Activated T-cell treated with anti-CD3 and anti-CD28 coated beads, Interleukin-2, amount 50 U/mL, for 4 hours (primary cell): ENCODE results near the gene CALN1. TPM values are rescaled to one million over a fixed set of nuclear protein-coding genes. Genes with fewer than 3 reads are reported as not detected.

Source experiments
- ATAC-seq, 2 donors: fragments of 200-7000 bp; cut with Tn5 transposase; one replicate each; pipeline ENCODE4 v1.10.0; 2021
- DNase-seq: peaks from one replicate; pipeline ENCODE4 v3.0.0-alpha.2; 2020
- H3K27me3 Mint-ChIP-seq: one replicate; pipeline ENCODE4 v1.8.0; 2021; ENCODE audit warnings: low read depth, mixed read lengths
- H3K36me3 Mint-ChIP-seq: one replicate; pipeline ENCODE4 v1.8.0; 2022; ENCODE audit warnings: mixed read lengths; ENCODE audit not compliant: insufficient read depth
- H3K4me1 Mint-ChIP-seq: one replicate; pipeline ENCODE4 v1.8.0; 2021; ENCODE audit warnings: low read depth, mixed read lengths
- H3K4me3 Mint-ChIP-seq: one replicate; pipeline ENCODE4 v1.8.0; 2021; ENCODE audit warnings: mild to moderate bottlenecking, moderate library complexity, mixed read lengths
- H3K9me3 Mint-ChIP-seq: one replicate; pipeline ENCODE4 v1.8.0; 2021; ENCODE audit warnings: mixed read lengths
- total RNA-seq, 3 donors: library from RNA; stranded (reverse); gene quantifications; one replicate each; pipeline ENCODE4 v1.2.1, GENCODE V29; 2021

The CALN1 gene
- total RNA-seq, 3 donors from 2014 or later: 0.03 to 0.30 (median 0.10) TPM

DNA sequence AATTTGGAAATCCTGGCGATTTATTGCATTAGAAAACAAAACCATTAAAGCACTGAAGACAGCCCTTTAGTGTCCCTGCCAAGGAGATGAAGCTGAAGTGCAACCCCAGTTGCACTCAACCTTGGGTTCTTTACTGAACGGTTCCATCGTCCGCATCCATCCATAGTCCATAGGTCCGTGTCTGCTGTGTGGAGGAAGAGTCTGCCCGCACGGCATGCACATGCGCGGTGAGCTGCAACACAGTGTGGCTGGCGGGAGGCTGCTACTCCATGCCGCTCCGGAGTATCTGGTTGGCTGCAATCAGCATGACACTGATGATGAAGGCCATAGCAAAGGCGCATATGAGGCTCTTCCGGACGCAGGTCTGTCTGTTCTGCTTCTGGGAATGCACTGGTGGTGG is 624.6 kb downstream of the CALN1 start:
- H3K4me1 Mint-ChIP-seq: no peaks in the 10 kb centered on the region
- no peaks in the 10 kb centered on the region for H3K36me3 Mint-ChIP-seq
- DNase-seq (no peak), ATAC-seq (no peak)
- H3K9me3 Mint-ChIP-seq: peaks cover 23% of the 10 kb centered on the region
- no peak overlapping the region for H3K4me3 Mint-ChIP-seq
- no peaks in the 10 kb centered on the region for H3K27me3 Mint-ChIP-seq

- Mint-ChIP-seq H3K36me3 (no peaks in the 10 kb centered on the region), H3K9me3 (peaks cover 13% of the 10 kb centered on the region), H3K27me3 (no peaks in the 10 kb centered on the region), H3K4me1 (no peaks in the 10 kb centered on the region), H3K4me3 (no peak overlapping the region)
- DNase-seq (no peak), ATAC-seq (no peak)
Observed at GRCh38 chr7:71785216-71785615, 626.9 kb downstream of the CALN1 start.

DNA sequence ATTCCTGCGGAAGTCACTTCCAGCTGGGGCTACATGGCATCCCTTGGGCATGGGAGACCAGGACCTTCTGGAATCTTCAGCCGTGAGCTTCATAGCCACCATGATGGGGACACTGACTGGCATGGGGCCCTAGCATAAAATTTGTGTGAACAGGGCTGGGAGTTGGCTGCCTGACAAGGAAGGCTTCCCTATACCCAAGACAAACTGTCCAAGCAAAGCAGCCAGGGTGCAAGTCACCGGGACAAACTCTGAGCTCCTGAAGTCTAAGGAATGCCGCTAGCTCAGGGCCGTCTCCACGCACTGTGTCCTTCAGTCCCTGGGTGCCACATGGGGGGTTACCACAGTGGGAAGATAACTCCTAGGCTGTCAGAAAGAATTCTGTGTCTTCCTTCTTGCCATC is 627.4 kb downstream of the CALN1 start:
- Mint-ChIP-seq H3K4me3 (no peak overlapping the region), H3K4me1 (no peaks in the 10 kb centered on the region), H3K36me3 (no peaks in the 10 kb centered on the region), H3K27me3 (no peaks in the 10 kb centered on the region), H3K9me3 (peaks cover 13% of the 10 kb centered on the region)
- ATAC-seq (no peak), DNase-seq (no peak)

- Mint-ChIP-seq H3K9me3 (peaks cover 13% of the 10 kb centered on the region), H3K36me3 (no peaks in the 10 kb centered on the region), H3K4me3 (no peak overlapping the region), H3K27me3 (no peaks in the 10 kb centered on the region), H3K4me1 (no peaks in the 10 kb centered on the region)
- no peak for DNase-seq
- ATAC-seq: no peak
Observed at GRCh38 chr7:71784180-71784579, 628.0 kb downstream of the CALN1 start.

GRCh38 chr7:71783779-71784178 is 628.4 kb downstream of the CALN1 start:
- DNase-seq (no peak), ATAC-seq (no peak)
- Mint-ChIP-seq H3K27me3 (no peaks in the 10 kb centered on the region), H3K9me3 (peaks cover 13% of the 10 kb centered on the region), H3K4me3 (no peak overlapping the region), H3K4me1 (no peaks in the 10 kb centered on the region), H3K36me3 (no peaks in the 10 kb centered on the region)

- Mint-ChIP-seq H3K36me3 (no peaks in the 10 kb centered on the region), H3K9me3 (peaks cover 6% of the 10 kb centered on the region), H3K4me1 (no peaks in the 10 kb centered on the region), H3K27me3 (no peaks in the 10 kb centered on the region), H3K4me3 (no peak overlapping the region)
- ATAC-seq (no peak), DNase-seq (no peak)
Observed at GRCh38 chr7:71782051-71782450, 630.1 kb downstream of the CALN1 start.

DNA sequence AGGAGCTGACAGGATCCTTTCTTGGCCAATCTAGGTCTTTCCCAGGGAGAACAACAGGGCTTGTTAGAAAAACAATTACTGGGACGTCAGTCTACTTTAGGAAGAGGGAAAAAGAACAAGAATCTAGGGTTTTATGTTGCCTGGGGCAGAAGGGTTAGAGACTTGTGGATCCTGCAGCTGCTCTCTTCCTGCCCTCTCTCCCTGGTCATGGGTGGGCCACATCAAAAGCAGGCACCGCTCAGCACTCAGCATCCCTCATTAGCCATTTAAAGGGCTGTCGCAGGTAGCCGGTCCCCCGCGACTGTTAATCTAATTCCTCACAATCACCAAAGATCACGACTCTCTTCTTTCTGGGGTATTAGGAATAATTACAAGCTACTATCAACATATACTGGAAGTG is 631.9 kb downstream of the CALN1 start:
- DNase-seq: no peak
- no peak for ATAC-seq
- H3K9me3 Mint-ChIP-seq: peaks cover 3% of the 10 kb centered on the region
- no peaks in the 10 kb centered on the region for H3K36me3 Mint-ChIP-seq
- no peaks in the 10 kb centered on the region for H3K27me3 Mint-ChIP-seq
- H3K4me3 Mint-ChIP-seq: no peak overlapping the region
- H3K4me1 Mint-ChIP-seq: no peaks in the 10 kb centered on the region

DNA sequence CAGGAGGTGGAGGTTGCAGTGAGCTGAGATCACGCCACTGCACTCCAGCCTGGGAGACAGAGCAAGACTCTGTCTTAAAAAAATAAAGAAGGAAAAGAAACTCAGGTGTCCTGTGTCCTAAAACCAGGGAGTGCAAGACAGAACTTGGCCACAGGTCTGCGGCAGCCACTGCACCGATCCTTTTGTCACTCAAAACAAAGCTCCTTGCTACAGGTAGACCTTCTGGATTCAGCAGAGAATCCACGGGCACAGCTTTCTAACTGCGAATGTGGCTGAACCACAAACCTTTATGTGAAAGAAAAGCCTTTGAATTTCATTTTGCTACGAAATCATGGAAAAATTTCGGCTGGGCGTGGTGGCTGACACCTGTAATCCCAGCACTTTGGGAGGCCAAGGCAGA is 634.9 kb downstream of the CALN1 start:
- no peaks in the 10 kb centered on the region for H3K27me3 Mint-ChIP-seq
- peaks cover 2% of the 10 kb centered on the region for H3K9me3 Mint-ChIP-seq
- DNase-seq (no peak), ATAC-seq (no peak)
- no peak overlapping the region for H3K4me3 Mint-ChIP-seq
- H3K4me1 Mint-ChIP-seq: no peaks in the 10 kb centered on the region
- no peaks in the 10 kb centered on the region for H3K36me3 Mint-ChIP-seq

DNA sequence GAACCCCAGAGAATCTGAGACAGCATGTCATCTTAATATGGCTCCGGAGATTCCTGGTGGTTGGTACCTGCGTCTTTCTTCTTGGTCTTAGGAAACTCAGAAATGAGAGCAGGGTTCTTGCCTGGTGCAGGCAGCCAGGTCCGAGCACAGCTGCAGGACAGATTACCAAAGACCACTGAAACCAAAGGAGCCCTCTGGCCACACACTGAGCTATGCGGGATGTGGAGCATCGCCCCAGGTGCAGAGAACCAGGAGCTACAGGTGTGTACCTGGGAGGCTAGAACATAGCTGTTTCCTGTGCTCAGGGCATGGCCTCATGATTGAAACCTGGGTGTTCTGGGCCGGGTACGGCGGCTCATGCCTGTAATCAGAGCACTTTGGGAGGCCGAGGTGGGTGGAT is 635.4 kb downstream of the CALN1 start:
- Mint-ChIP-seq H3K36me3 (no peaks in the 10 kb centered on the region), H3K4me3 (no peak overlapping the region), H3K27me3 (no peaks in the 10 kb centered on the region), H3K9me3 (no peaks in the 10 kb centered on the region), H3K4me1 (no peaks in the 10 kb centered on the region)
- ATAC-seq (no peak), DNase-seq (no peak)

GRCh38 chr7:71775648-71776047 is 636.5 kb downstream of the CALN1 start:
- Mint-ChIP-seq H3K4me3 (no peak overlapping the region), H3K9me3 (no peaks in the 10 kb centered on the region), H3K27me3 (no peaks in the 10 kb centered on the region), H3K4me1 (no peaks in the 10 kb centered on the region), H3K36me3 (no peaks in the 10 kb centered on the region)
- ATAC-seq (no peak), DNase-seq (no peak)

DNA sequence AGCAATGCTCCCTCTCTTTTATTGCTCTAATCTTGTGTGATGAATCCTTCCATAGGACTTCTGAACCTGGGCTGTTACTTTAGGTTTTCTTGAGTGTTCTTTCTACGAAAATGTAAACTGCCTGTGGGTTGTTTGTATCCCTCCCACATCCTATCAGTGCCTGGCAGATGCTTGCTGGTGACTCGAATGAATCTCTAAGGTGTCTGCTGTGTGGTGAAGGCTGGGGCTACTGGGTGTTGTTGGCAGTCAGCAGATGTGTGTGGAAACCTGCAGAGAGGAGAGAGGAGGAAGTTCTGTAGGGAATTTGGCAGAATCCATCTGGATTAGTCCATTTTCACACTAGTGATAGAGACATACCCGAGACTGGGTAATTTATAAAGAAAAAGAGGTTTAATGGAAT is 639.4 kb downstream of the CALN1 start:
- H3K4me1 Mint-ChIP-seq: no peaks in the 10 kb centered on the region
- H3K9me3 Mint-ChIP-seq: no peaks in the 10 kb centered on the region
- no peak for DNase-seq
- H3K27me3 Mint-ChIP-seq: no peaks in the 10 kb centered on the region
- H3K36me3 Mint-ChIP-seq: no peaks in the 10 kb centered on the region
- H3K4me3 Mint-ChIP-seq: no peak overlapping the region
- ATAC-seq: no peak

DNA sequence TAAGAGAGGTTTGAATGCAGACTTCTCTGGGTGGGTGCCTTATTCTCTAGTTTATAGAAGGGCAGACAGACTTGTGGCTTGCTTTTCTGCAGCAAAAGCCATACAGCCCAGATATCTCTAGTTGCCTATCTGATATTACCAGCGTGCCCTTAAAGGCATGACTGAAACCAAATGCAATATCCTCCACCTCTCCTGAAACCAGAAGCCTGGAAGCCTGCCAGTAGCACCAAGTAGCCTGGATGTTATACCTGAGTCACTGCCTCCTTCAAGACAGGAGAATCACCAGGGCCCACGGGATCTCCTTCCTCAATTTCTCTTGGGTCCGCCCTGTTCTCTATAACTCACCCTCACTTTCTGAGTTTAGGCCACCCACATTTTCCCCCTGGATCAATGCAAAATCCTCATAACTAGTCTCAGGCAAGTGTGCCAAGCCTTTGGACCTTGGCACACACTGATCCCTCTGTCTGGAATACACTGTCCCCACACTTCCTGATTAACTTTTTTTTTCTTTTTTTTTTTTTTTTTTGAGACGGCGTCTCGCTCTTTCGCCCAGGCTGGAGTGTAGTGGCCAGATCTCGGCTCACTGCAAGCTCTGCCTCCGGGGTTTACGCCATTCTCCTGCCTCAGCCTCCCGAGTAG is 641.8 kb downstream of the CALN1 start:
- Mint-ChIP-seq H3K27me3 (no peaks in the 10 kb centered on the region), H3K4me1 (no peaks in the 10 kb centered on the region), H3K36me3 (no peaks in the 10 kb centered on the region), H3K4me3 (no peak overlapping the region), H3K9me3 (peaks cover 3% of the 10 kb centered on the region)
- ATAC-seq: no peak
- DNase-seq: no peak

- H3K9me3 Mint-ChIP-seq: peaks cover 3% of the 10 kb centered on the region
- H3K4me1 Mint-ChIP-seq: no peaks in the 10 kb centered on the region
- ATAC-seq: no peak
- no peak for DNase-seq
- H3K36me3 Mint-ChIP-seq: no peaks in the 10 kb centered on the region
- H3K4me3 Mint-ChIP-seq: no peak overlapping the region
- H3K27me3 Mint-ChIP-seq: no peaks in the 10 kb centered on the region
Observed at GRCh38 chr7:71769326-71769725, 642.8 kb downstream of the CALN1 start.

DNA sequence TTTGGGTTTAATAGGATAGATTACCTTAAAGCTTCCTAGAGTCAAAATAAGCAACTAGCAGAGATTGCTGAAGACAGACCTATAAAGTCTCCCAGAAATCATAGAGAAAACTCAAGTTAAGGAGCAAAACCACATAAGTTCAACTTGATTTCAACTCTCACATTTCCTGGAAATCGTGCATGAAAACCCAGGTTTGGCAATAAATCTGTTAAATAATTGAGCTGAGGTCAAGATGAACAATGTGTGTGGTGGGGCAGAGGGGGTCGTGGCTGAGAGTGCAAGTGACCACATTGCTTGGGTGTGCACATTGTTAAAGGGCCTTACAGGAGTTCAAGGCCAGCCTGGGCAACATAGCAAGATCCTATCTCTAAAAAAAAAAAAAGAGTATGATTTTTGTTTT is 643.7 kb downstream of the CALN1 start:
- ATAC-seq (no peak), DNase-seq (no peak)
- Mint-ChIP-seq H3K4me3 (no peak overlapping the region), H3K27me3 (no peaks in the 10 kb centered on the region), H3K36me3 (no peaks in the 10 kb centered on the region), H3K9me3 (peaks cover 3% of the 10 kb centered on the region), H3K4me1 (no peaks in the 10 kb centered on the region)

DNA sequence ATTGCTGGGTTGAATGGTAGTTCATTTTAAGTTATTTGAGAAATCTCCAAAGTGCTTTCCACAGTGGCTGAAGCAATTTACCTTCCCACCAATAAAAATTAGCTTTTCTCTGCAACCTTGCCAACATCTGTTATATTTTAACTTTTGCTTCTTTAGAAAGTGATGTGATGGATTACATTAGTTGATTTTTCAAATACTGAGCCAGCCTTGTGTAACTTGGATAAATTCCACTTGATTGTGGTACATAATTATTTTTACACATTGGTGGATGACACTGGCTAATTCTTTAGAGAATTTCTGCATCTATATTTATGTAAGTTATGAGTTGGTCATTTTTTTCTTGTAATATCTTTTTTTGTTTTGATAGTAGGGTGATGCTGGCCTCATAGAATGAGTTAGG is 646.1 kb downstream of the CALN1 start:
- H3K4me1 Mint-ChIP-seq: no peaks in the 10 kb centered on the region
- peaks cover 20% of the 10 kb centered on the region for H3K9me3 Mint-ChIP-seq
- no peak for DNase-seq
- no peaks in the 10 kb centered on the region for H3K36me3 Mint-ChIP-seq
- no peak for ATAC-seq
- no peaks in the 10 kb centered on the region for H3K27me3 Mint-ChIP-seq
- no peak overlapping the region for H3K4me3 Mint-ChIP-seq

GRCh38 chr7:71761336-71761735 is 650.8 kb downstream of the CALN1 start:
- Mint-ChIP-seq H3K4me3 (no peak overlapping the region), H3K27me3 (no peaks in the 10 kb centered on the region), H3K9me3 (peaks cover 35% of the 10 kb centered on the region), H3K36me3 (no peaks in the 10 kb centered on the region), H3K4me1 (no peaks in the 10 kb centered on the region)
- DNase-seq (no peak), ATAC-seq (no peak)
